A549 (cell line): ENCODE measurements around the gene AHSP.

Source experiments
- ELK1 ChIP-seq: fragments of 150-350 bp; IDR thresholded peaks from 2 replicates; pipeline ENCODE4 v1.6.1; 2014; ENCODE audit warnings: low read depth, mild to moderate bottlenecking, low read length
- HDAC2 ChIP-seq: fragments of 200-600 bp; sonication (generic); IDR thresholded peaks from 2 replicates; pipeline ENCODE4 v1.6.1; 2016
- JUN ChIP-seq, 2 experiments: fragments of >200 bp; sonication (Bioruptor Twin); formaldehyde crosslinking; IDR thresholded peaks; 2 replicates in 1 of 2; 3 replicates in 1 of 2; pipeline ENCODE4 v1.6.1; 2016 to 2017
- JUNB ChIP-seq: fragments of >200 bp; sonication (Bioruptor Twin); formaldehyde crosslinking; IDR thresholded peaks from 2 replicates; pipeline ENCODE4 v1.6.1; 2016
- POLR2A ChIP-seq: IDR thresholded peaks from 2 replicates; pipeline ENCODE4 v1.6.1; 2012; ENCODE audit warnings: mild to moderate bottlenecking, low read length
- RAD21 ChIP-seq, 2 experiments: fragments of >200 bp in 1 of 2; sonication (Bioruptor Twin) in 1 of 2; formaldehyde crosslinking in 1 of 2; IDR thresholded peaks in 1 of 2; conservative IDR thresholded peaks in 1 of 2; 2 replicates in 1 of 2; 3 replicates in 1 of 2; pipeline ENCODE4 v1.6.1; 2012 to 2018; ENCODE audit warnings: inconsistent platforms in 1 of 2
- TF ChIP-seq, protein P1 (sequence below): fragments of >200 bp; sonication (Bioruptor Twin); formaldehyde crosslinking; IDR thresholded peaks from 3 replicates; pipeline ENCODE4 v1.5.1; 2016

DNA sequence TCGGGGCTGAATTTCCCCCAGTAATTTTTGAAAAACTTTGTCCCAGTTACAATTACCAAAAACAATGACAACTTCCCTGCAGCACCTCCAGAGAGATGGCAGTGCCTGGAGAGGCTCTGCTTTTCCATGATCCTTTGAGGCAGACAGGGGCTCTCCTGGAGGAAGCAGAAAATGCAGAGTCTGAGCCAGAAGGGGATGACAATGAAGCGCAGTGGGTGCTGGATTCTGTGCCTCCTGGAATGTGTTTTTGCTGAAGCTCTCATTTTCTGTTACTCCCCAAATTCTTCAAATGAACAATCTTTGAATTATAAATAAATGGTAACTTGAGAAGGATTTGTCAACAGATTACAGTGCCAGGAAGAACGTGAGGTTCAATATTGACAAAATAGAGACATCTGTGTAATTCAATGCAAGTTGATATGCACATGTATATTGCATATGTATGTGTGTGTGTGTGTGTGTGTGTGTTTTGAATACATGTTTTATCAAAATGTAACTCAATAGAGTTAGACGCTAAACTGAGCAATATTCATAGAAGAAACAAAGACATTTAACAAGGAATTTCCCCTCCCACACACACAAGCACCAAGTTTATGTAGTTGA is 9.8 kb upstream of the AHSP start:
- TF ChIP-seq HDAC2 (no peak), POLR2A (no peak), ELK1 (no peak), RAD21 (conservative IDR thresholded peaks at IDR 0.05 in 1 of 2, IDR thresholded peaks at IDR 0.05 in 1 of 2) (no peak), JUNB (no peak), JUN (IDR thresholded peaks at IDR 0.05) (no peak)
- TF ChIP-seq, protein P1, sequence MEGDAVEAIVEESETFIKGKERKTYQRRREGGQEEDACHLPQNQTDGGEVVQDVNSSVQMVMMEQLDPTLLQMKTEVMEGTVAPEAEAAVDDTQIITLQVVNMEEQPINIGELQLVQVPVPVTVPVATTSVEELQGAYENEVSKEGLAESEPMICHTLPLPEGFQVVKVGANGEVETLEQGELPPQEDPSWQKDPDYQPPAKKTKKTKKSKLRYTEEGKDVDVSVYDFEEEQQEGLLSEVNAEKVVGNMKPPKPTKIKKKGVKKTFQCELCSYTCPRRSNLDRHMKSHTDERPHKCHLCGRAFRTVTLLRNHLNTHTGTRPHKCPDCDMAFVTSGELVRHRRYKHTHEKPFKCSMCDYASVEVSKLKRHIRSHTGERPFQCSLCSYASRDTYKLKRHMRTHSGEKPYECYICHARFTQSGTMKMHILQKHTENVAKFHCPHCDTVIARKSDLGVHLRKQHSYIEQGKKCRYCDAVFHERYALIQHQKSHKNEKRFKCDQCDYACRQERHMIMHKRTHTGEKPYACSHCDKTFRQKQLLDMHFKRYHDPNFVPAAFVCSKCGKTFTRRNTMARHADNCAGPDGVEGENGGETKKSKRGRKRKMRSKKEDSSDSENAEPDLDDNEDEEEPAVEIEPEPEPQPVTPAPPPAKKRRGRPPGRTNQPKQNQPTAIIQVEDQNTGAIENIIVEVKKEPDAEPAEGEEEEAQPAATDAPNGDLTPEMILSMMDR, result no peak
